IMR-90 (cell line): Measurements from ENCODE around the gene ARHGAP18. TPM values are rescaled to one million over a fixed set of nuclear protein-coding genes. Genes with fewer than 3 reads are reported as not detected.
A peak's percentile ranks its signal among the peaks of the same experiment; 100 is the strongest.

Experiments used
- ATAC-seq: fragments of 200-7000 bp; cut with Tn5 transposase; 2 replicates; pipeline ENCODE4 v1.9.1; 2020; ENCODE audit warnings: low read depth, mild to moderate bottlenecking, moderate library complexity
- BruUV-seq: library from RNA; stranded (reverse); fragments of 400-500 nt; replicated peaks from 2 replicates; lab custom pipeline; 2021; lab: Mats Ljungman, UMichigan
- CTCF ChIA-PET: fragments of 300-600 bp; formaldehyde crosslinking; extraction: SDS; loops from one replicate; lab custom pipeline; 2021; ENCODE audit warnings: antibody characterized with exemption; lab: Yijun Ruan, JAX
- POLR2A ChIA-PET: fragments of 300-600 bp; sonication (Branson Sonifier 250); formaldehyde crosslinking; loops from one replicate; lab custom pipeline; 2022; ENCODE audit warnings: antibody characterized with exemption; ENCODE audit not compliant: unreplicated experiment; lab: Charles Lee
- DNase-seq: peaks from one replicate; pipeline ENCODE4 v3.0.0; 2013
- H2AFZ ChIP-seq: replicated peaks from 2 replicates; pipeline ENCODE3; 2013; ENCODE audit warnings: low read length, mild to moderate bottlenecking; ENCODE audit not compliant: poor library complexity
- H2AK5ac ChIP-seq: 2 replicates; pipeline ENCODE4 v1.6.1; 2013; ENCODE audit warnings: low read depth, low read length, inconsistent platforms
- H2AK9ac ChIP-seq: replicated peaks from 2 replicates; pipeline ENCODE3; 2013; ENCODE audit warnings: mild to moderate bottlenecking, low read depth, low read length, moderate library complexity; ENCODE audit not compliant: poor library complexity
- H2BK120ac ChIP-seq: 2 replicates; pipeline ENCODE4 v1.6.1; 2013; ENCODE audit warnings: low read depth, low read length, inconsistent platforms
- H2BK15ac ChIP-seq: 3 replicates; pipeline ENCODE4 v1.6.1; 2013; ENCODE audit warnings: low read depth, low read length, inconsistent platforms
- H2BK20ac ChIP-seq: 2 replicates; pipeline ENCODE4 v1.6.1; 2013; ENCODE audit warnings: low read depth, mild to moderate bottlenecking, inconsistent platforms, low read length, moderate library complexity
- H2BK5ac ChIP-seq: 2 replicates; pipeline ENCODE4 v1.6.1; 2013; ENCODE audit warnings: mild to moderate bottlenecking, low read depth, low read length, inconsistent platforms; ENCODE audit not compliant: poor library complexity, severe bottlenecking
- H3K14ac ChIP-seq: replicated peaks from 2 replicates; pipeline ENCODE4 v1.6.1; 2013; ENCODE audit warnings: low read depth, low read length, inconsistent platforms
- H3K18ac ChIP-seq: 2 replicates; pipeline ENCODE4 v1.6.1; 2013; ENCODE audit warnings: low read depth, low read length, control low read depth
- H3K23ac ChIP-seq: 2 replicates; pipeline ENCODE4 v1.6.1; 2013; ENCODE audit warnings: low read depth, low read length, inconsistent platforms
- H3K27ac ChIP-seq: 2 replicates; pipeline ENCODE4 v1.5.1; 2013; ENCODE audit warnings: mild to moderate bottlenecking, control low read depth, low read length; ENCODE audit not compliant: insufficient read depth
- H3K27me3 ChIP-seq: 2 replicates; pipeline ENCODE4 v1.6.1; 2013; ENCODE audit warnings: low read length; ENCODE audit not compliant: control insufficient read depth, insufficient read depth
- H3K36me3 ChIP-seq: 2 replicates; pipeline ENCODE4 v1.6.1; 2013; ENCODE audit warnings: low read length, mixed read lengths; ENCODE audit not compliant: control insufficient read depth, insufficient read depth
- H3K4ac ChIP-seq: 2 replicates; pipeline ENCODE4 v1.6.1; 2013; ENCODE audit warnings: low read depth, low read length, inconsistent platforms
- H3K4me1 ChIP-seq: 2 replicates; pipeline ENCODE4 v1.6.1; 2013; ENCODE audit warnings: low read length, mixed read lengths; ENCODE audit not compliant: control insufficient read depth, insufficient read depth
- H3K4me2 ChIP-seq: 2 replicates; pipeline ENCODE4 v1.6.1; 2013; ENCODE audit warnings: low read depth, mild to moderate bottlenecking, control low read depth, low read length, moderate library complexity
- H3K4me3 ChIP-seq: 2 replicates; pipeline ENCODE4 v1.5.1; 2013; ENCODE audit warnings: low read depth, mild to moderate bottlenecking, control low read depth, low read length, moderate library complexity; ENCODE audit not compliant: insufficient read depth
- H3K56ac ChIP-seq: 2 replicates; pipeline ENCODE4 v1.6.1; 2013; ENCODE audit warnings: low read length, inconsistent platforms; ENCODE audit not compliant: insufficient read depth; ENCODE audit errors: extremely low read depth
- H3K79me1 ChIP-seq, 2 experiments: 2 replicates each; pipeline ENCODE4 v1.6.1; 2013; ENCODE audit warnings: low read length in 2 of 2, inconsistent platforms in 1 of 2, low read depth in 1 of 2
- H3K9ac ChIP-seq: 2 replicates; pipeline ENCODE4 v1.6.1; 2013; ENCODE audit warnings: low read depth, low read length, control low read depth
- H3K9me1 ChIP-seq: 2 replicates; pipeline ENCODE4 v1.6.1; 2013; ENCODE audit warnings: low read length, inconsistent platforms; ENCODE audit not compliant: insufficient read depth
- H3K9me3 ChIP-seq: 2 replicates; pipeline ENCODE4 v1.6.1; 2013; ENCODE audit warnings: low read length; ENCODE audit not compliant: control insufficient read depth, insufficient read depth
- H4K20me1 ChIP-seq: 2 replicates; pipeline ENCODE4 v1.6.1; 2013; ENCODE audit warnings: low read length, inconsistent platforms; ENCODE audit not compliant: insufficient read depth
- H4K5ac ChIP-seq: 2 replicates; pipeline ENCODE4 v1.6.1; 2013; ENCODE audit warnings: mild to moderate bottlenecking, low read depth, low read length, control low read depth
- H4K8ac ChIP-seq, 2 experiments: 2 replicates each; pipeline ENCODE4 v1.6.1; 2013; ENCODE audit warnings: low read depth in 2 of 2, low read length in 2 of 2, control low read depth in 1 of 2, inconsistent platforms in 1 of 2
- H4K91ac ChIP-seq: 2 replicates; pipeline ENCODE4 v1.6.1; 2013; ENCODE audit warnings: low read depth, low read length, inconsistent platforms; ENCODE audit not compliant: insufficient read depth
- CEBPB ChIP-seq: IDR thresholded peaks from 2 replicates; pipeline ENCODE4 v1.6.1; 2012; ENCODE audit warnings: low read depth, low read length, improper control_type of control experiment
- NFE2L2 ChIP-seq: fragments of 150-350 bp; IDR thresholded peaks from 2 replicates; pipeline ENCODE4 v1.6.1; 2016; ENCODE audit warnings: low read depth, mild to moderate bottlenecking, low read length
- WGBS, 2 experiments: methylation state at CpG; one replicate each; pipeline versions ENCODE4 v1.1.5 to v1.1.7; 2013; ENCODE audit warnings: missing lambda C conversion rate in 2 of 2; ENCODE audit not compliant: insufficient read length in 1 of 2; ENCODE audit errors: extremely low coverage in 2 of 2; 5-methylcytosine and 5-hydroxymethylcytosine counted together
- dilution Hi-C: fragments of 300-500 bp; cut with HindIII; formaldehyde crosslinking; loops from one replicate; pipeline ENCODE4 v1.14.3; 2018; ENCODE audit warnings: low sequenced_read_pairs; ENCODE audit not compliant: unreplicated experiment
- in situ Hi-C: fragments of 300-500 bp; cut with MboI; formaldehyde crosslinking; loops from 3 replicates; pipeline ENCODE4 v1.14.3; 2019; ENCODE audit warnings: low sequenced_read_pairs, inconsistent platforms, mixed read lengths
- intact Hi-C: fragments of 100-400 bp; cut with micrococcal nuclease; formaldehyde crosslinking; loops from 2 replicates; pipeline ENCODE4 v1.10.0; 2022
- polyA plus RNA-seq, 3 experiments: library from polyadenylated mRNA; depleted of rRNA; stranded (reverse); fragments of >200 nt; gene quantifications; 2 replicates each; pipeline ENCODE4 v1.2.3, GENCODE V29; 2012; ENCODE audit warnings: low replicate concordance in 1 of 3
- total RNA-seq: library from RNA; depleted of rRNA; stranded (reverse); fragments of >200 nt; gene quantifications from 2 replicates; pipeline ENCODE4 v1.2.3, GENCODE V29; 2012

Gene ARHGAP18
- total and polyA plus RNA-seq, 2 of the 4 experiments (the other 2 are of a cell fraction), result 6.2 to 17.0 TPM

DNA sequence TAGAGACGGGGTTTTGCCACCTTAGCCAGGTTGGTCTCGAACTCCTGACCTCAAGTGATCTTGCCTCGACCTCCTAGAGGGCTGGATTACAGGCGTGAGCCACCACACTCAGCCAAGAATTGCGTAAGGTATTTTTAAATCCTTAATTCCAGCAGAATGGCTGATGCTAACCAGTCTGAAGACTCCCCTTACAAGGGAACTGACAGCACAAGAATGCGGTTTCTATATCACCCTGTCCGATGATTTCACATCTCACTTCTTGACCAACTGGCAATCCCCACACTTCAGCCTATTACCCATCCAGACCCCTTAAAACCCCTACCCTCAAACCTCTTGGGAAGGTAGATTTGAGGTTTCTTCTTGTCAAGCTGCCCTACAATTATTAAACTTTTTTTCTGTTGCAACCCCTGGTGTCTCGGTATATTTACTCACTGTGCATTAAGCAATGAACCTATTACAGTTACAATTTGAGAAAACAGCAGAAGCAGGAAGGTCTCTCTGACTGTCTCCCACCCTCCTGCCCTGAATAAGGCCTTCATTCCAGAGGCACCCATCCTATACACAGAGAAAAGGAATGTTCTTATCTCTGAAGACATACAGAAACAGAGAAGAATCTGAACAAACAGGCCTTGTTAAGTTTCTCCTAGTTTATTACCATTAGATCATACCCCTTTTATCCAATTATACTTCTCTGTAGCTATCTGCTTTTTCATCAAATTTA is 164.9 kb downstream of the ARHGAP18 start:
- Histone ChIP-seq H4K5ac (no peak overlapping the region), H3K36me3 (no peaks in the 10 kb centered on the region), H2AFZ (no peak overlapping the region), H3K14ac (no peak overlapping the region), H3K9me1 (no peaks in the 10 kb centered on the region), H3K4me2 (no peak overlapping the region), H3K27ac (no peak overlapping the region), H3K4ac (no peak overlapping the region), H3K9me3 (no peaks in the 10 kb centered on the region), H3K23ac (no peak overlapping the region), H3K56ac (no peak overlapping the region), H2AK9ac (no peak overlapping the region), H2BK120ac (no peak overlapping the region), H4K91ac (no peak overlapping the region), H3K4me1 (no peaks in the 10 kb centered on the region), H2BK20ac (no peak overlapping the region), H3K4me3 (no peak overlapping the region), H2BK15ac (no peak overlapping the region), H3K79me1 (no peaks in the 10 kb centered on the region), H2AK5ac (no peak overlapping the region), H3K27me3 (no peaks in the 10 kb centered on the region), H3K18ac (no peak overlapping the region), H2BK5ac (no peak overlapping the region), H4K20me1 (no peaks in the 10 kb centered on the region), H4K8ac (no peak overlapping the region), H3K9ac (no peak overlapping the region)
- in situ Hi-C loops (no loop called here), dilution Hi-C loops (no loop called here), intact Hi-C loops (no loop called here)
- CTCF ChIA-PET, result interaction anchor here (0.7 to 1.7 kb wide), 2 partner anchors 8 to 988 kb away, joined by 3 read pairs; no protein-coding TSS in a partner anchor
- ATAC-seq, result no peak
- no peak for DNase-seq
- BruUV-seq, result no TSS peak
- POLR2A ChIA-PET, result no interaction called here
- WGBS, 2 experiments, result 100% methylated on average over 2 of the region's 8 CpGs; no CpG with 5 or more reads in 1 of the 2 experiments
- TF ChIP-seq CEBPB (0 out of 2 replicates have a peak, but pooled peaks have one; percentile 7), NFE2L2 (no peak)
